Neural cell (in vitro differentiated cells): Measurements from ENCODE around the gene MAD1L1. TPM values are rescaled to one million over a fixed set of nuclear protein-coding genes. Genes with fewer than 3 reads are reported as not detected.

ENCODE experiments used
- H2AFZ ChIP-seq: fragments of 200-600, 300-800 bp; sonication (generic), shearing (Covaris generic); 2 replicates; pipeline ENCODE4 v1.6.0; 2014; ENCODE audit warnings: low read depth, mild to moderate bottlenecking, antibody characterized with exemption, low read length, moderate library complexity
- H3F3A ChIP-seq: fragments of 200-600 bp; shearing (Covaris generic); 2 replicates; pipeline ENCODE4 v1.6.1; 2016; ENCODE audit warnings: mild to moderate bottlenecking, moderate library complexity, mixed read lengths, antibody characterized with exemption, low read length; ENCODE audit not compliant: insufficient read depth, poor library complexity, severe bottlenecking
- H3K27ac ChIP-seq: fragments of 200-600, 300-800 bp; sonication (generic), shearing (Covaris generic); 2 replicates; pipeline ENCODE4 v1.5.1; 2014; ENCODE audit warnings: mild to moderate bottlenecking, low read length, moderate library complexity
- H3K27me3 ChIP-seq: fragments of 300-800, 200-600 bp; sonication (generic), shearing (Covaris generic); 2 replicates; pipeline ENCODE4 v1.6.0; 2014; ENCODE audit warnings: mild to moderate bottlenecking, low read depth, low read length, moderate library complexity; ENCODE audit not compliant: insufficient read depth
- H3K36me3 ChIP-seq: fragments of 300-800, 200-600 bp; sonication (generic), shearing (Covaris generic); 2 replicates; pipeline ENCODE4 v1.5.1; 2014; ENCODE audit warnings: mild to moderate bottlenecking, antibody characterized with exemption, low read length, moderate library complexity; ENCODE audit not compliant: insufficient read depth
- H3K4me2 ChIP-seq: fragments of 300-800, 200-600 bp; sonication (generic), shearing (Covaris generic); 2 replicates; pipeline ENCODE4 v1.6.0; 2014; ENCODE audit warnings: mild to moderate bottlenecking, low read length
- H3K4me3 ChIP-seq: fragments of 300-800, 200-600 bp; sonication (generic), shearing (Covaris generic); 2 replicates; pipeline ENCODE4 v1.5.1; 2014; ENCODE audit warnings: mild to moderate bottlenecking, low read length, moderate library complexity
- H3K79me2 ChIP-seq: fragments of 200-600 bp; shearing (Covaris generic); replicated peaks from 2 replicates; pipeline ENCODE4 v1.6.0; 2014; ENCODE audit warnings: mild to moderate bottlenecking, low read length, moderate library complexity; ENCODE audit not compliant: insufficient read depth
- H3K9ac ChIP-seq: fragments of 300-800, 200-600 bp; sonication (generic), shearing (Covaris generic); 2 replicates; pipeline ENCODE4 v1.6.1; 2016; ENCODE audit warnings: mild to moderate bottlenecking, low read length, mixed read lengths
- H3K9me2 ChIP-seq: fragments of 200-600 bp; shearing (Covaris generic); 2 replicates; pipeline ENCODE4 v1.6.1; 2016; ENCODE audit warnings: mild to moderate bottlenecking, low read length, mixed read lengths; ENCODE audit not compliant: insufficient read depth
- H3K9me3 ChIP-seq: fragments of 200-600, 300-800 bp; sonication (generic), shearing (Covaris generic); 2 replicates; pipeline ENCODE4 v1.6.1; 2016; ENCODE audit warnings: mild to moderate bottlenecking, mixed run types, low read length, moderate library complexity, mixed read lengths
- H4K20me1 ChIP-seq: fragments of 200-600 bp; shearing (Covaris generic); 2 replicates; pipeline ENCODE4 v1.6.1; 2016; ENCODE audit warnings: mild to moderate bottlenecking, mixed run types; ENCODE audit not compliant: insufficient read depth
- CTCF ChIP-seq: fragments of 450-650 bp; IDR thresholded peaks from 2 replicates; pipeline ENCODE4 v1.5.1; 2014; ENCODE audit warnings: antibody characterized with exemption, mild to moderate bottlenecking, moderate library complexity; ENCODE audit not compliant: poor library complexity, severe bottlenecking
- EP300 ChIP-seq: fragments of 450-650 bp; conservative IDR thresholded peaks from 2 replicates; pipeline ENCODE4 v1.6.1; 2014; ENCODE audit warnings: antibody characterized with exemption, mild to moderate bottlenecking, moderate library complexity; ENCODE audit not compliant: poor library complexity, severe bottlenecking
- EZH2 ChIP-seq: fragments of 200-600, 300-800 bp; shearing (Covaris generic), sonication (generic); IDR thresholded peaks from 2 replicates; pipeline ENCODE4 v1.6.1; 2014; ENCODE audit warnings: antibody characterized with exemption, low read length, borderline replicate concordance, mild to moderate bottlenecking; ENCODE audit not compliant: insufficient read depth, poor library complexity, severe bottlenecking
- MXI1 ChIP-seq: fragments of 450-650 bp; conservative IDR thresholded peaks from 2 replicates; pipeline ENCODE4 v1.6.1; 2014; ENCODE audit warnings: antibody characterized with exemption, mild to moderate bottlenecking; ENCODE audit not compliant: poor library complexity, severe bottlenecking
- POLR2AphosphoS5 ChIP-seq: IDR thresholded peaks from 2 replicates; pipeline ENCODE4 v1.6.1; 2012
- RAD21 ChIP-seq: fragments of 450-650 bp; conservative IDR thresholded peaks from 2 replicates; pipeline ENCODE4 v1.6.1; 2014; ENCODE audit warnings: antibody characterized with exemption, mild to moderate bottlenecking, moderate library complexity
- REST ChIP-seq: IDR thresholded peaks from 2 replicates; pipeline ENCODE4 v1.6.1; 2012; ENCODE audit warnings: borderline replicate concordance
- SMC3 ChIP-seq: fragments of 450-650 bp; conservative IDR thresholded peaks from 2 replicates; pipeline ENCODE4 v1.6.1; 2014; ENCODE audit warnings: antibody characterized with exemption, mild to moderate bottlenecking, moderate library complexity; ENCODE audit not compliant: poor library complexity
- TAF1 ChIP-seq: IDR thresholded peaks from 2 replicates; pipeline ENCODE4 v1.6.1; 2012; ENCODE audit warnings: low read depth
- polyA plus RNA-seq: library from polyadenylated mRNA; depleted of rRNA; stranded (reverse); fragments of >200 nt; gene quantifications from 2 replicates; pipeline ENCODE4 v1.2.3, GENCODE V29; 2014

MAD1L1 gene
- polyA plus RNA-seq, 1 donor from 2014 or later = 31.4 TPM

- H3F3A ChIP-seq = no peaks in the 10 kb centered on the region
- no peaks in the 10 kb centered on the region for H3K9me2 ChIP-seq
- no peaks in the 10 kb centered on the region for H4K20me1 ChIP-seq
- no peak overlapping the region for H3K9ac ChIP-seq
- H3K4me2 ChIP-seq = no peak overlapping the region
- H2AFZ ChIP-seq = no peak overlapping the region
- no peak overlapping the region for H3K27ac ChIP-seq
- H3K79me2 ChIP-seq = no peaks in the 10 kb centered on the region
- no peaks in the 10 kb centered on the region for H3K27me3 ChIP-seq
- TF ChIP-seq CTCF (no peak), RAD21 (no peak)
- H3K4me3 ChIP-seq = no peak overlapping the region
- no peaks in the 10 kb centered on the region for H3K36me3 ChIP-seq
- H3K9me3 ChIP-seq = no peaks in the 10 kb centered on the region
These were observed 331.9 kb downstream of the MAD1L1 start for GRCh38 chr7:1900847-1901246.

GRCh38 chr7:1899951-1900762 lies 332.6 kb downstream of the MAD1L1 start:
- no peaks in the 10 kb centered on the region for H3K79me2 ChIP-seq
- no peak overlapping the region for H3K4me3 ChIP-seq
- TF ChIP-seq REST (no peak), EZH2 (no peak), RAD21 (no peak), SMC3 (no peak), MXI1 (no peak), EP300 (no peak), CTCF (no peak), TAF1 (no peak), POLR2AphosphoS5 (no peak)
- H3K9ac ChIP-seq = no peak overlapping the region
- H3K9me2 ChIP-seq = no peaks in the 10 kb centered on the region
- no peaks in the 10 kb centered on the region for H3K27me3 ChIP-seq
- no peaks in the 10 kb centered on the region for H3K9me3 ChIP-seq
- H2AFZ ChIP-seq = no peak overlapping the region
- no peaks in the 10 kb centered on the region for H3K36me3 ChIP-seq
- no peak overlapping the region for H3K27ac ChIP-seq
- no peaks in the 10 kb centered on the region for H3F3A ChIP-seq
- no peak overlapping the region for H3K4me2 ChIP-seq
- H4K20me1 ChIP-seq = no peaks in the 10 kb centered on the region
